ENCODE measurements around the gene CCDC24. TPM values are rescaled to one million over a fixed set of nuclear protein-coding genes. Genes with fewer than 3 reads are reported as not detected.

CCDC24 gene
- total RNA-seq, 2 experiments from 2014 or later: 8.9 to 9.2 TPM

DNA sequence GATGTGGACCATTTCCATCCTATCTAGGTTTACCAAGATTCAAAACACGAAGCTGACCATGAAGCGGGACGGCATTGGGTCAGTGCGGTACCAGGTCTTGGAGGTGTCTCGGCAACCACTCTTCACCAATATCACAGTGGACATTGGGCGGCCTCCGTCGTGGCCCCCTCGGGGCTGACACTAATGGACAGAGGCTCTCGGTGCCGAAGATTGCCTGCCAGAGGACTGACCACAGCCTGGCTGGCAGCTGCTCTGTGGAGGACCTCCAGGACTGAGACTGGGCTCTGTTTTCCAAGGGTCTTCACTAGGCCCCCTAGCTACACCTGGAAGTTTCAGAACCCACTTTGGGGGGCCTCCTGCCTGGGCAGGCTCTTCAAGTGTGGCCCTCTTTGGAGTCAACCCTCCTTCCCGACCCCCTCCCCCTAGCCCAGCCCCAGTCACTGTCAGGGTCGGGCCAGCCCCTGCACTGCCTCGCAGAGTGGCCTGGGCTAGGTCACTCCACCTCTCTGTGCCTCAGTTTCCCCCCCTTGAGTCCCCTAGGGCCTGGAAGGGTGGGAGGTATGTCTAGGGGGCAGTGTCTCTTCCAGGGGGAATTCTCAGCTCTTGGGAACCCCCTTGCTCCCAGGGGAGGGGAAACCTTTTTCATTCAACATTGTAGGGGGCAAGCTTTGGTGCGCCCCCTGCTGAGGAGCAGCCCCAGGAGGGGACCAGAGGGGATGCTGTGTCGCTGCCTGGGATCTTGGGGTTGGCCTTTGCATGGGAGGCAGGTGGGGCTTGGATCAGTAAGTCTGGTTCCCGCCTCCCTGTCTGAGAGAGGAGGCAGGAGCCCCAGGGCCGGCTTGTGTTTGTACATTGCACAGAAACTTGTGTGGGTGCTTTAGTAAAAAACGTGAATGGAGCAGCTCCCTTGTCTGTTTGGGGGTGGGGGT lies 864 bp upstream of the CCDC24 start:
- Histone ChIP-seq H3K36me3 (ENCODE audit: insufficient read depth, low read length) (no peaks in the 10 kb centered on the region), H4K20me1 (ENCODE audit: insufficient read depth, low read length) (no peaks in the 10 kb centered on the region), H2AFZ (ENCODE audit: low read length) (peak overlapping the region; percentile 90), H3K9me3 (ENCODE audit: low read length) (no peaks in the 10 kb centered on the region), H3K27ac (ENCODE audit: low read depth, low read length, poor library complexity, severe bottlenecking) (no peak overlapping the region), H3K4me1 (ENCODE audit: insufficient read depth, low read length, poor library complexity, severe bottlenecking) (peaks cover 28% of the 10 kb centered on the region), H3K4me2 (ENCODE audit: low read length) (peak overlapping the region; percentile 83), H3K4me3 (ENCODE audit: low read depth, low read length, poor library complexity, severe bottlenecking) (peak overlapping the region; percentile 71), H3K79me2 (ENCODE audit: insufficient read depth, low read depth, low read length) (no peaks in the 10 kb centered on the region), H3K9me2 (ENCODE audit: insufficient read depth, low read length) (no peaks in the 10 kb centered on the region)
- DNase-seq (ENCODE audit: low spot score): no peak
- intact Hi-C loops (cut with micrococcal nuclease; ENCODE audit: unreplicated experiment): loop anchor here (1.0 to 2.0 kb wide), 2 partner anchors 16 to 40 kb away; partner anchors contain the start of gene ATP6V0B
- ChIA-PET CTCF (ENCODE audit: unreplicated experiment) (interaction anchor here (0.6 to 0.9 kb wide), 3 partner anchors 50 to 262 kb away, joined by 3 to 4 read pairs (median 3); no protein-coding TSS in a partner anchor), POLR2A (interaction anchor here (0.6 kb wide), 1 partner anchor 329 kb away, joined by 4 read pairs; no protein-coding TSS in a partner anchor)
- BruUV-seq (replicated peaks): no TSS peak
- no peak for TF ChIP-seq EZH2phosphoT487 (IDR thresholded peaks at IDR 0.05; ENCODE audit: borderline replicate concordance, low read depth, low read length)
- TF ChIP-seq, protein P1, sequence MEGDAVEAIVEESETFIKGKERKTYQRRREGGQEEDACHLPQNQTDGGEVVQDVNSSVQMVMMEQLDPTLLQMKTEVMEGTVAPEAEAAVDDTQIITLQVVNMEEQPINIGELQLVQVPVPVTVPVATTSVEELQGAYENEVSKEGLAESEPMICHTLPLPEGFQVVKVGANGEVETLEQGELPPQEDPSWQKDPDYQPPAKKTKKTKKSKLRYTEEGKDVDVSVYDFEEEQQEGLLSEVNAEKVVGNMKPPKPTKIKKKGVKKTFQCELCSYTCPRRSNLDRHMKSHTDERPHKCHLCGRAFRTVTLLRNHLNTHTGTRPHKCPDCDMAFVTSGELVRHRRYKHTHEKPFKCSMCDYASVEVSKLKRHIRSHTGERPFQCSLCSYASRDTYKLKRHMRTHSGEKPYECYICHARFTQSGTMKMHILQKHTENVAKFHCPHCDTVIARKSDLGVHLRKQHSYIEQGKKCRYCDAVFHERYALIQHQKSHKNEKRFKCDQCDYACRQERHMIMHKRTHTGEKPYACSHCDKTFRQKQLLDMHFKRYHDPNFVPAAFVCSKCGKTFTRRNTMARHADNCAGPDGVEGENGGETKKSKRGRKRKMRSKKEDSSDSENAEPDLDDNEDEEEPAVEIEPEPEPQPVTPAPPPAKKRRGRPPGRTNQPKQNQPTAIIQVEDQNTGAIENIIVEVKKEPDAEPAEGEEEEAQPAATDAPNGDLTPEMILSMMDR (conservative IDR thresholded peaks at IDR 0.05; ENCODE audit: low read length): peak; percentile 71

DNA sequence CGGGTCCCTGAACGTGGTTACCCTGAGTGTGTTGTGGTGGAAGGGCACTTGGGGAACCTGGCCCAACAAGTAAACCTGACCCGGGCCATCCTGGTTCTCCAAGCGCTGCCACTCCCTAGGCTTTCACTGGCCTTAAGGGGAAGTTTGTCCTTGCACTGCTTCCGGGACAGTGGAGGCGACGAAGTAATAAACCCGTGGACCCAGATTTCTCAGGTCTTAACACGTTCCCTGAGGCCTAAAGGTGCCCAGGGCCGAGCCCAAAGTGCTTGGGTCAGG lies 261 bp upstream of the CCDC24 start:
- intact Hi-C loops (cut with micrococcal nuclease; ENCODE audit: unreplicated experiment): loop anchor here (1.0 to 2.0 kb wide), 2 partner anchors 16 to 39 kb away; partner anchors contain the start of gene ATP6V0B
- no peak overlapping the region for H3K27ac ChIP-seq (ENCODE audit: low read depth, low read length, poor library complexity, severe bottlenecking)
- TF ChIP-seq, protein P1 (conservative IDR thresholded peaks at IDR 0.05; ENCODE audit: low read length): no peak
- no peak for TF ChIP-seq EZH2phosphoT487 (IDR thresholded peaks at IDR 0.05; ENCODE audit: borderline replicate concordance, low read depth, low read length)
- no peaks in the 10 kb centered on the region for H3K36me3 ChIP-seq (ENCODE audit: insufficient read depth, low read length)
- H3K4me1 ChIP-seq (ENCODE audit: insufficient read depth, low read length, poor library complexity, severe bottlenecking): peaks cover 28% of the 10 kb centered on the region
- no peak for DNase-seq (ENCODE audit: low spot score)
- no TSS peak for BruUV-seq (replicated peaks)
- peak overlapping the region; percentile 71 for H3K4me3 ChIP-seq (ENCODE audit: low read depth, low read length, poor library complexity, severe bottlenecking)
- H3K9me2 ChIP-seq (ENCODE audit: insufficient read depth, low read length): no peaks in the 10 kb centered on the region
- H2AFZ ChIP-seq (ENCODE audit: low read length): peak overlapping the region; percentile 90
- H3K79me2 ChIP-seq (ENCODE audit: insufficient read depth, low read depth, low read length): no peaks in the 10 kb centered on the region
- no peaks in the 10 kb centered on the region for H3K9me3 ChIP-seq (ENCODE audit: low read length)
- H4K20me1 ChIP-seq (ENCODE audit: insufficient read depth, low read length): no peaks in the 10 kb centered on the region
- CTCF ChIA-PET (ENCODE audit: unreplicated experiment): interaction anchor here (0.6 to 0.9 kb wide), 3 partner anchors 50 to 263 kb away, joined by 3 to 4 read pairs (median 3); no protein-coding TSS in a partner anchor
- peak overlapping the region; percentile 83 for H3K4me2 ChIP-seq (ENCODE audit: low read length)
- POLR2A ChIA-PET: no interaction called here

Data from OCI-LY7 (cell line).